ENCODE results near the gene VPS39. TPM values are rescaled to one million over a fixed set of nuclear protein-coding genes. Genes with fewer than 3 reads are reported as not detected.

The VPS39 gene
- total RNA-seq, 1 donor from 2014 or later = 22.6 TPM

DNA sequence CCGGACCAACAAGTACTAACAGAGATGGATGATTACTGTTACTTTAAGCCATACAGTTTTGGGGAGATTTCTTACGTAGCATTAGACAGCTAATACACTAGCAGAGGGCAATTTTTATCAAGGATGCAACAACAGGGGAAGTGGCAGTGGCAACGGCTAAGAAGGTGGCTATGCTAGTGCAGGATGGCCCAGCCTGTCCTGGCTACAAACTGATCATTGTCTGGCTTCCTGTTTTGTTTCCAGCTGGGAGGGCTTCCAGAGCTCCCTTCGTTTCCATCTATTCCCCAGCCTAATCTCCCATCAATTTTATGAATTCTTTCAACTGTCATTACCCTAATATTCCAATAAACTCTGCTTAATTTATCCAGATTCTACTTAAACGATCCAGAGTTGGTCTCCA lies 35.6 kb downstream of the VPS39 start:
- no peak for FAIRE-seq
- H3K36me3 ChIP-seq (ENCODE audit: control insufficient read depth, insufficient read depth, low read length) = peaks cover 26% of the 10 kb centered on the region
- no peaks in the 10 kb centered on the region for H3K27me3 ChIP-seq (ENCODE audit: control insufficient read depth, insufficient read depth, low read length)
- TF ChIP-seq, protein P1, sequence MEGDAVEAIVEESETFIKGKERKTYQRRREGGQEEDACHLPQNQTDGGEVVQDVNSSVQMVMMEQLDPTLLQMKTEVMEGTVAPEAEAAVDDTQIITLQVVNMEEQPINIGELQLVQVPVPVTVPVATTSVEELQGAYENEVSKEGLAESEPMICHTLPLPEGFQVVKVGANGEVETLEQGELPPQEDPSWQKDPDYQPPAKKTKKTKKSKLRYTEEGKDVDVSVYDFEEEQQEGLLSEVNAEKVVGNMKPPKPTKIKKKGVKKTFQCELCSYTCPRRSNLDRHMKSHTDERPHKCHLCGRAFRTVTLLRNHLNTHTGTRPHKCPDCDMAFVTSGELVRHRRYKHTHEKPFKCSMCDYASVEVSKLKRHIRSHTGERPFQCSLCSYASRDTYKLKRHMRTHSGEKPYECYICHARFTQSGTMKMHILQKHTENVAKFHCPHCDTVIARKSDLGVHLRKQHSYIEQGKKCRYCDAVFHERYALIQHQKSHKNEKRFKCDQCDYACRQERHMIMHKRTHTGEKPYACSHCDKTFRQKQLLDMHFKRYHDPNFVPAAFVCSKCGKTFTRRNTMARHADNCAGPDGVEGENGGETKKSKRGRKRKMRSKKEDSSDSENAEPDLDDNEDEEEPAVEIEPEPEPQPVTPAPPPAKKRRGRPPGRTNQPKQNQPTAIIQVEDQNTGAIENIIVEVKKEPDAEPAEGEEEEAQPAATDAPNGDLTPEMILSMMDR (IDR thresholded peaks at IDR 0.05; ENCODE audit: insufficient read depth, low read length, severe bottlenecking) = no peak
- H3K4me3 ChIP-seq (ENCODE audit: low read depth, low read length) = no peak overlapping the region
- DNase-seq (ENCODE audit: low read depth) = no peak

DNA sequence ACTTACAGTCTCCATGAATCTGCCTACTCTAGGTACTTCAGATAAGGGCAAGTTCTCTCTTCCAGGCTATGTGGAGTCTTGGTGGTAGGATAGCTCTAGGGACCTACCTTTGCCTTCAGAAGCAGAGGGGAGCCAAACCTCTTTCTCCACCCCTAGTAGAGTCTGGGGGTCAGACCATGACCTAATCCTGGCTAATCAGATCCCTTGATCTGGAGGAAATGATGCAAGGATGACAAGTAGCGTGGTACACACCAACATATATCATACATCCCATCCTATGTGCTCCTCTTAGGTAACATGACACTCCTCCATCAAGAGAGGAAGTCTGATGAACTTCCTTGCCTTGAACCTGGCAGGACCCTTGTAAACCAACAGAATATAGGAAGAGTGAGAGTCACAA lies 36.3 kb downstream of the VPS39 start:
- Histone ChIP-seq H3K27me3 (ENCODE audit: control insufficient read depth, insufficient read depth, low read length) (no peaks in the 10 kb centered on the region), H3K4me3 (ENCODE audit: low read depth, low read length) (no peak overlapping the region), H3K36me3 (ENCODE audit: control insufficient read depth, insufficient read depth, low read length) (peaks cover 29% of the 10 kb centered on the region)
- TF ChIP-seq, protein P1 (IDR thresholded peaks at IDR 0.05; ENCODE audit: insufficient read depth, low read length, severe bottlenecking) = no peak
- DNase-seq (ENCODE audit: low read depth) (no peak), FAIRE-seq (no peak)

DNA sequence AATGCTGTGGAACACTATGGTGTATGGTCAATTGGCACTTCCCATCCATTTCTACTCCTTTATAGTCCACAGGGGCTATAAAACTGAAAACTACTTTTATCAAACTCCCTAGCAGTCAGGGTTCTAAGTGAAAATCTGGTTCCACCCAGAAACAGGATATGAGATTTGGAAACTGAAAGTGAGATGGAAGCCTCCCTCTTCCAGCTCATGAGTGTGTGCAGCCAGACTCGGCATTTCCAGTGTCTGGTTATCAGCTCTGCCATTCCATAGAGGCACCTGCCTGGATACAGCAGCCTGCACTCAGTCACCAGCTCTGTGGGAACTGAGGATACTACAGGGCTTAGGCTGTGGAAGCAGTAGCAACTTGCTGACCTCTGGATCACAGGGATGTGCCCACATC lies 37.0 kb downstream of the VPS39 start:
- Histone ChIP-seq H3K27me3 (ENCODE audit: control insufficient read depth, insufficient read depth, low read length) (no peaks in the 10 kb centered on the region), H3K4me3 (ENCODE audit: low read depth, low read length) (no peak overlapping the region), H3K36me3 (ENCODE audit: control insufficient read depth, insufficient read depth, low read length) (peaks cover 31% of the 10 kb centered on the region)
- FAIRE-seq = no peak
- TF ChIP-seq, protein P1 (IDR thresholded peaks at IDR 0.05; ENCODE audit: insufficient read depth, low read length, severe bottlenecking) = no peak
- no peak for DNase-seq (ENCODE audit: low read depth)

DNA sequence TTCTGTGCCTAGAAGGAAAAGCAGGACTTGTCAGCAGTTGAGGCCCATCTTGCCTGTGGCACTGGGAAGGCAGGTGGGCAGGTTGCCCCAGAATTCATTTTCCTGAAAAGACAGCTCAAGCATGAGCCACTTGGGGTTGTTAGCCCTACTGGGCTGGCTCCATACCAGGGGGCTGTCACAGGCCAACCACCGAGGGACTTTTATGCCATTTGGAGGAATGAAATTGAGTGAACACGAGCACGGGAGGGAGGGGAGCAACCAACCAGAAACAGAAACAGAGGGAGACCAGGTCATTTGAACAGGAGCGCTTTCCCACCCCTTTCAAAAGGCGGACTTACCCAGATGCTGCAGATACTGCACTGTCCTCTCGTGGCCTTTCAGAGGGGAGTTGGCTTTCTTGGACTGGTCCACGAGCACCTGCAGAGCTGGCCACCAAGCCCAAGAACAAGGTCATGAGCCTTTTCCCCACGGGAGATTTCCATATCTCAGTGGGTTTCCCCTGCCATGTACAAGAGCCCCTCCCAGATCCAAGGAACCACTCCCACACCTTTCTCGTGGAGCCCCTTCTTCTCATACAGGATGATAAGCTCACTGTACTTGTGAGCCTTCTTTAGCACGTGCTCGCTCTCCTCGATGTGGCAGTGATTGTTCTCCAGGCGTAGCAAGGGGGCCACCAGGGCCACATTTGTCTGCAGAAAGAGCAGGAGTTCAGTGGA lies 41.7 kb downstream of the VPS39 start:
- no peak for FAIRE-seq

DNA sequence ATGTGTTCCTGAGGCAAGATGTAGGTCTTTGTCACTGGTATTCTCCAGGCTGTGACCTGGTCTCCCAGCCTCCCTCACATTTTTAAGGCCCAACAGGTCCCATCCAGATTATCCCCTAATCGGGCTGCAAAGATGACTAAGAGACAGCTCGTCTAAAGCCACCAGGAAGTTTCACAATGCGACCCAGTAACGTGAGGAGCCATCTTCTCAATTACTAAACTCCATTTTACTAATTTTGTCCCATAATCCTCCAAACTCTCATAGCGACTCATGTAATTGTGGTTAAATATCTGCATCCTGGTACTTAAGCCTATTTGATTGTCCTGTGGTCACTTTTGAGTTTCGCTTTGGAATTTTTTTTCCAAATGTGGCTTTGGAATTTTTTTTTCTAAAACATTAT lies 43.0 kb downstream of the VPS39 start:
- DNase-seq (ENCODE audit: low read depth) (no peak), FAIRE-seq (no peak)
- Histone ChIP-seq H3K4me3 (ENCODE audit: low read depth, low read length) (no peak overlapping the region), H3K36me3 (ENCODE audit: control insufficient read depth, insufficient read depth, low read length) (peaks cover 40% of the 10 kb centered on the region), H3K27me3 (ENCODE audit: control insufficient read depth, insufficient read depth, low read length) (no peaks in the 10 kb centered on the region)
- TF ChIP-seq, protein P1 (IDR thresholded peaks at IDR 0.05; ENCODE audit: insufficient read depth, low read length, severe bottlenecking) = no peak

More for the DNA sequence above, 41.7 kb downstream of the VPS39 start:
- Histone ChIP-seq H3K27me3 (ENCODE audit: control insufficient read depth, insufficient read depth, low read length) (no peaks in the 10 kb centered on the region), H3K36me3 (ENCODE audit: control insufficient read depth, insufficient read depth, low read length) (peaks cover 43% of the 10 kb centered on the region), H3K4me3 (ENCODE audit: low read depth, low read length) (no peak overlapping the region)
- TF ChIP-seq, protein P1 (IDR thresholded peaks at IDR 0.05; ENCODE audit: insufficient read depth, low read length, severe bottlenecking) = no peak
- DNase-seq (ENCODE audit: low read depth) = no peak
